Activated CD4-positive, alpha-beta T cell treated with anti-CD3 and anti-CD28 coated beads for 36 hours (primary cell): Measurements from ENCODE around the gene BCKDHA. TPM values are rescaled to one million over a fixed set of nuclear protein-coding genes. Genes with fewer than 3 reads are reported as not detected.

Source experiments
- ATAC-seq: fragments of 200-7000 bp; cut with Tn5 transposase; one replicate; pipeline ENCODE4 v1.10.0; 2021; ENCODE audit warnings: mild to moderate bottlenecking, moderate library complexity
- CTCF ChIA-PET: fragments of 350-600 bp; sonication (Branson Sonifier 250); formaldehyde crosslinking; loops from one replicate; lab custom pipeline; 2021; ENCODE audit warnings: antibody characterized with exemption; lab: Charles Lee
- POLR2A ChIA-PET: fragments of 350-600 bp; sonication (Branson Sonifier 250); formaldehyde crosslinking; loops from one replicate; lab custom pipeline; 2021; ENCODE audit warnings: antibody characterized with exemption, inconsistent platforms; lab: Charles Lee
- DNase-seq: peaks from one replicate; pipeline ENCODE4 v3.0.0-alpha.2; 2020
- H3K27ac Mint-ChIP-seq: one replicate; pipeline ENCODE4 v1.8.0; 2021; ENCODE audit warnings: mixed read lengths
- H3K27me3 Mint-ChIP-seq: one replicate; pipeline ENCODE4 v1.8.0; 2021; ENCODE audit warnings: mixed read lengths
- H3K36me3 Mint-ChIP-seq: one replicate; pipeline ENCODE4 v1.8.0; 2021; ENCODE audit warnings: low read depth, mixed read lengths
- H3K4me1 Mint-ChIP-seq: one replicate; pipeline ENCODE4 v1.8.0; 2021; ENCODE audit warnings: mixed read lengths
- H3K4me3 Mint-ChIP-seq: one replicate; pipeline ENCODE4 v1.8.0; 2021; ENCODE audit warnings: mild to moderate bottlenecking, moderate library complexity, mixed read lengths
- H3K9me3 Mint-ChIP-seq: one replicate; pipeline ENCODE4 v1.8.0; 2021; ENCODE audit warnings: low read depth, mixed read lengths
- intact Hi-C, 2 experiments: fragments of 100-400 bp; cut with DNase I in 1 of 2; cut with micrococcal nuclease in 1 of 2; formaldehyde crosslinking; loops; one replicate each; pipeline versions ENCODE4 v1.14.2 to v1.15.1; 2022 to 2024; cut with DNase I, micrococcal nuclease
- total RNA-seq, 2 experiments: library from RNA; stranded (reverse); gene quantifications; one replicate each; pipeline ENCODE4 v1.2.3, GENCODE V29; 2021

The BCKDHA gene
- total RNA-seq, result 10 to 100 TPM; 14.5 to 25.4 TPM

DNA sequence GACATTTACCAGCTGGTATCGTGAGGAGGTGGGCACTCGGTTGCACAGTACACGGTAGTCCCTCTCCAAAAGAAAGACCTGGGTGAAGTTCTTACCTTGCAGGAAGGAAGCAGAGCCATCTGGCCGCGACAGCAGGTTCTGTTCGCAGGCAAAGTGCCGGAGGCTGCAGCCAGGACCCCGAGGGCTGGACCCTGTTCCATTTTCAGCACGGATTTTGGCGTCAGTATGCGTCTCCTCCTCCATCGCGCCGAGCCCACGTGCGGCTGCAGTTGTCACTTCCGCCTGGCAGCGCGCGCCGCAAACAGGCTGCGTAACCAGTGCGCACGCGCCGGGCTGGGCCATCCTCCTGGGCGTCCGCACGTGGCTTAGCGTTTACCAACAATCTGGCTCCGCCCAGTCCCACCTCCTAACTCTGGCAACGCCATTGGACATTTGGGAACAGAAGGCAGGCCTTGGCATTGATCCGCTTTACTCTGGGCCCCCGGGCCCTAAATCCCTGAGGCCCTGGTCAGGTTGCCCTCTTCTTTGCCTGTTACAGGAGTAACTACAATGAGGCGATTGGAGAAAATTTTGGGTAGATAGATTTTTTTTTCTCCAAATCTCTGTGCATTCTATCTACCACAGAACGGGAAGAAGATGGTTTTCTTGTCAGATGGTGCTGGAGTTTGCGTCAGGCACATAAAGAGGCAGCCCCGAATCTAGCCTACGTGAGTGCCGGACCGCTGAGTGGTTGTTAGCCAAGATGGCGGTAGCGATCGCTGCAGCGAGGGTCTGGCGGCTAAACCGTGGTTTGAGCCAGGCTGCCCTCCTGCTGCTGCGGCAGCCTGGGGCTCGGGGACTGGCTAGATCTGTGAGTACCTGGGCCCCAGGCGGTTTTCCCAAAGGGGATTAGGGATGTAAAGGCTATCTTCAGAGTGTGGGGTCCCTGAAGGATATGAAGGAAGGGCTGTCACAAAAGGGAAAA, at the start of gene BCKDHA, which contains the start of gene EXOSC5:
Gene BCKDHA (plus strand): TSS at position 733 of the 964 bp plus-strand sequence. CDS start 10 bp downstream, at position 743.
Gene EXOSC5 (minus strand): TSS at position 274 of the 964 bp plus-strand sequence. CDS start 31 bp downstream, at position 243.
- CTCF ChIA-PET, result interaction anchor here (1.5 kb wide), 1 partner anchor 43 kb away, joined by 4 read pairs; the partner anchor contains the start of gene DMAC2
- POLR2A ChIA-PET, result no interaction called here

DNA sequence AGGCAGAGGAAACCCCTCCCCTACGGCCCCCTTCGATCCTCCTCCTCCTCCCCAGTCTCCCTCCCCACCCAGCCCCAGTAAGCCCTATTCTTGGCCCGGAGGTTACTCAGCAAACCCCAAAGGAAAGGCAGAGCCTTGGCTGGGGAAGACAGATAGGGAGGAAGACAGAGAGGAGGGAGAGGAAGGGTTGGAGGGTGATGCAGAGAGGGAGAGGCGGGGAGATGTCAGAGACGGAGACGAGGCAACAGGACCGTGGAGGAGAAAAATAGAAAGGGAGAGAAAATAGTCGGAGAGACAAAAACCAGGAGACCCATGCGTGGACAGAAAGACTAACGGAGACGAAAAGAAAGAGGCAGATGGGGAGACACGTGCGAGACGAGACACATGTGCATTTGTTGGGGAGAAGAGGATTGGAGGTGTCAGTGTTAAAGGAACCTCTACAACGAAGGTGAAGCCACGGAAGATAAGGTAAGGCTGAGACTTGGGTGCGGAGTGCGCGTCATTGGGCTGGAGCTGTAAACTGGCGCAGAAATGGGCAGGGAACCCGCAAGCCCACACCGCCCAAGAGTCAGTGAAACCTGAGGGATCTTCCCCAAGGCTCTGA, 46.8 kb upstream of the BCKDHA start:
- Mint-ChIP-seq H3K27me3 (no peaks in the 10 kb centered on the region), H3K27ac (peak overlapping the region; percentile 85), H3K4me3 (peak overlapping the region; percentile 96), H3K36me3 (peaks cover 38% of the 10 kb centered on the region), H3K4me1 (peaks cover 37% of the 10 kb centered on the region), H3K9me3 (no peaks in the 10 kb centered on the region)
- intact Hi-C loops, result loop anchor here (1.0 to 5.0 kb wide), 13 partner anchors 13 to 734 kb away; partner anchors contain the start of genes B9D2 (in 2 of the 2), CCDC97 (in 2 of the 2), ARHGEF1 (in 1 of the 2) and BCKDHA (in 1 of the 2)
- ChIA-PET CTCF (interaction anchor here (0.5 to 3.3 kb wide), 8 partner anchors 9 to 223 kb away, joined by 3 to 19 read pairs (median 5); partner anchors contain the start of genes B9D2, CCDC97, DMAC2 and HNRNPUL1), POLR2A (interaction anchor here (0.6 to 3.0 kb wide), 4 partner anchors 13 to 201 kb away, joined by 3 to 20 read pairs (median 12); partner anchors contain the start of genes B9D2 and HNRNPUL1)
- ATAC-seq, result peak; percentile 5
- DNase-seq, result no peak

More for the DNA sequence above, at the start of gene BCKDHA, which contains the start of gene EXOSC5:
- no peaks in the 10 kb centered on the region for H3K9me3 Mint-ChIP-seq
- ATAC-seq, result peak; percentile 100
- peaks cover 8% of the 10 kb centered on the region for H3K36me3 Mint-ChIP-seq
- DNase-seq, result peak; percentile 99
- intact Hi-C loops, result loop anchor here (1.0 to 5.0 kb wide), 16 partner anchors 33 to 1110 kb away; partner anchors contain the start of genes B9D2 (in 2 of the 2), DMAC2 (in 2 of the 2), HNRNPUL1 (in 2 of the 2) and ACTMAP (in 1 of the 2)
- peaks cover 31% of the 10 kb centered on the region for H3K4me1 Mint-ChIP-seq
- H3K27ac Mint-ChIP-seq, result peak within 1 kb of the TSS; percentile 97
- H3K27me3 Mint-ChIP-seq, result no peaks in the 10 kb centered on the region
- H3K4me3 Mint-ChIP-seq, result peak within 1 kb of the TSS; percentile 97

DNA sequence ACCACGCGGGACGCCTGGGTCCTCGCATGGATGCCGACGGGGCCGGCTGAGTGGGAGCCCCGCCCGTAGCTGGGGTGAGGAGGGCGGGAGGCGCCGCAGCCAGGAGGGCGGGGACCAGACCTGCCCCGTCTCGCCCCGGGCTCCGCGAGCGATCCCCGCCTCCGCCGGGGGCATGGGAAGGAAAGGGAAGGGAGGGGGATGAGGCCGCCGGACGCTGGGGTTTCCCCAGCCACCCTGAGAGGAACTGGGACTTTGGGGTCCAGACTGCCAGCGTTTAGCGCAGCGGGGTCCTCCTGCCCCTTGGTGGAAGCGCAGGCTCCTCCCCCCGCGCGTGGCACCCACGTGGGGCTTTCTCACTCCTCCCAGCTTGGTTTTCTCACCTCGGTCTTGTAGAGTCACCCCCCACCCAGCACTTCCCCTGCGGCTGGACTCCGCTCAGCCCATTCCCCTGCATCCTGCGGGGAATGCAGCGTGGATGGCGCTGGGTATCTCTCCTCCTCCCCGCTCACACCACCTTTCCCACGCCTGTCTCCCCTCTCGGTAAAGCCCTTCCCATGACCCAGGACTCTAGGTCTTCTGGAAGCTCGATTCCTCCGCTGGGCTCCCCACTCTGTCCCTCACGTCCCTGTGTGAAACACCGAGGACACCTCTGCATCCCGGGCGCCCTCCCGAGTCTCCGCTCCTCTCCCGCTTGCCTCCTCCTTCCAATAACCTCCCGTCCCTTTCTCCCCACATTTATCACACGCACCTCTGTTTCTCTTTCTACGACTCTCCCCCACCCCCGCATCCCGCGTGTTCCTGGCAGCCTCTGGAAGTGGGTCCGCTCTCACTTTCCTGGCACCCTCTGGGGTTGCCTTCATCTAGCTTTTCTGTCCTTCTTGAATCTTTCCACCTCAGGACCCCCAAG, 46.0 kb upstream of the BCKDHA start:
- ATAC-seq, result peak; percentile 55
- Mint-ChIP-seq H3K4me3 (peak overlapping the region; percentile 96), H3K36me3 (peaks cover 35% of the 10 kb centered on the region), H3K27ac (peak overlapping the region; percentile 94), H3K4me1 (peaks cover 42% of the 10 kb centered on the region), H3K9me3 (no peaks in the 10 kb centered on the region), H3K27me3 (no peaks in the 10 kb centered on the region)
- POLR2A ChIA-PET, result interaction anchor here (0.6 to 3.0 kb wide), 8 partner anchors 12 to 599 kb away, joined by 3 to 20 read pairs (median 6); partner anchors contain the start of genes B9D2, DMAC2 and HNRNPUL1
- peak; percentile 87 for DNase-seq
- intact Hi-C loops, result loop anchor here (1.0 to 5.0 kb wide), 15 partner anchors 13 to 734 kb away; partner anchors contain the start of genes B9D2 (in 2 of the 2), CCDC97 (in 2 of the 2), ARHGEF1 (in 1 of the 2) and BCKDHA (in 1 of the 2)
- CTCF ChIA-PET, result interaction anchor here (0.5 to 3.3 kb wide), 13 partner anchors 8 to 250 kb away, joined by 3 to 19 read pairs (median 4); partner anchors contain the start of genes B9D2, CCDC97, DMAC2 and HNRNPUL1

DNA sequence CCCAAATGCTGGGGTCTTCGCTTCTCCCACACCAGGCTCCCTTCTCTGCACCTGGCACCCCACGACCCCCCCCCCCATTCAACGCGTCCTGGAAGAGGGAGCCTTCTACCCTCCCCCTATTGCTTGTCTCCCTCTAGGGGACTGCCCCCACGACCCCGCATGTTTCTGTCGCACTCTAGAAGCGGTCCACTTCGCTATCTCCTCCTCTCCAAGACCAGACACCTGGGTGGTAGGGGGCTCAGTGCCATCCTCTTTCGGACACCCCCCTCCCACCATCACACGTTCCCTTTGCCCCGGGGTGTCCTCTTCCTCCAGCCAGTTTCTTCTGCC, 45.4 kb upstream of the BCKDHA start:
- Mint-ChIP-seq H3K27ac (peak overlapping the region; percentile 94), H3K36me3 (peaks cover 35% of the 10 kb centered on the region)
- no peak for ATAC-seq

DNA sequence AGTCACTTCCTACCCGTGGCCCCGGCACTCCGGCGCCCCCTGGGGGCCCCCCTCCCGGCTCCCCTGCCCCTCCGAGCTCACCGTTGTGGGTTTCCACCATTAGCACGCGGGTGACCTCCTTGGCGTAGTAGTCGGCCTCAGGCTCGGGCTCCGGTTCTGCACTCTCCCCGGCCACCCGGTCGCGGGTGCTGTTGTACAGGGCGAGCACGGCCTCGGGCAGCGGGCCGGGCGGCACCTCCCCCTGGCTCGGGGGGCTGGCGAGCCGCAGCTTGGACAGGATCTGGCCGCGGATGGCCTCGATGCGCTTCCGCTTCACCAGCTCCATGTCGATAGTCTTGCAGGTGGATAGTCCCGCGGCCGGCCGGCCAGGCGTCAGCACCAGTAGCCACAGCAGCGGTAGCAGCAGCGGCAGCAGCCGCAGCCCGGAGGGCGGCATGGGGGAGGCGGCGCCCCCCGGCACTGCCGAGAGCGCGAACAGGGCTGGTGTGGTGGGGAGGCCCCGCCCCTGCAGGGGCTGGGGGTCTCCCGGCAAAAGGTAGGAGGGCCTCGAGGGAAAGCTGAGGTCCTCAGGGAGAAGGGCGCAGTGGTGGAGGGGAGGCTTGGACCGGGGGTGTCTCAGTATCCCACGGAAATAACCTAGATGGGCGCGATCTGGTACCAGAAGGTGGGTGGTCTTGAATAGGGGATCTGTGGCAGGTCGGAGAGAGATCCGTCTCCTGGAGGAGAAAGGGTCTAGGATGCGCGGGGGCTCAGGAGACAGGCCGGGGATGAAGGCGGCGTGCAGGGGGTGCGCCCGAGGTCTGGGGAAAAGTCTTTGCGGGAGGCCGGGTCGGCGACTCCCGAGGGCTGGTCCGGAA, 44.8 kb upstream of the BCKDHA start:
- peak overlapping the region; percentile 96 for H3K4me3 Mint-ChIP-seq
- ATAC-seq (peak; percentile 17), DNase-seq (peak; percentile 86)
- intact Hi-C loops, result loop anchor here (1.0 to 5.0 kb wide), 7 partner anchors 89 to 736 kb away; partner anchors contain the start of genes ARHGEF1 (in 1 of the 2), HNRNPUL1 (in 1 of the 2) and RPS19 (in 1 of the 2)
- H3K27ac Mint-ChIP-seq, result peak overlapping the region; percentile 97
- ChIA-PET POLR2A (interaction anchor here (0.6 to 3.0 kb wide), 6 partner anchors 11 to 600 kb away, joined by 3 to 20 read pairs (median 10); partner anchors contain the start of genes B9D2, DMAC2 and HNRNPUL1), CTCF (interaction anchor here (0.6 to 3.3 kb wide), 8 partner anchors 11 to 206 kb away, joined by 3 to 19 read pairs (median 4); partner anchors contain the start of genes B9D2, CCDC97 and DMAC2)
- H3K4me1 Mint-ChIP-seq, result peaks cover 54% of the 10 kb centered on the region
- peaks cover 32% of the 10 kb centered on the region for H3K36me3 Mint-ChIP-seq
- H3K27me3 Mint-ChIP-seq, result no peaks in the 10 kb centered on the region
- no peaks in the 10 kb centered on the region for H3K9me3 Mint-ChIP-seq

More for the DNA sequence above, 45.4 kb upstream of the BCKDHA start:
- H3K4me3 Mint-ChIP-seq, result peak overlapping the region; percentile 96
- POLR2A ChIA-PET, result interaction anchor here (0.6 to 3.0 kb wide), 6 partner anchors 12 to 599 kb away, joined by 3 to 20 read pairs (median 10); partner anchors contain the start of genes B9D2, DMAC2 and HNRNPUL1
- H3K4me1 Mint-ChIP-seq, result peaks cover 48% of the 10 kb centered on the region
- no peaks in the 10 kb centered on the region for H3K27me3 Mint-ChIP-seq
- DNase-seq, result no peak
- CTCF ChIA-PET, result interaction anchor here (0.6 to 3.3 kb wide), 9 partner anchors 11 to 249 kb away, joined by 3 to 19 read pairs (median 5); partner anchors contain the start of genes B9D2, CCDC97, DMAC2 and HNRNPUL1
- intact Hi-C loops, result loop anchor here (2.0 to 5.0 kb wide), 6 partner anchors 147 to 735 kb away; partner anchors contain the start of genes ARHGEF1 (in 1 of the 2) and RPS19 (in 1 of the 2)
- H3K9me3 Mint-ChIP-seq, result no peaks in the 10 kb centered on the region

DNA sequence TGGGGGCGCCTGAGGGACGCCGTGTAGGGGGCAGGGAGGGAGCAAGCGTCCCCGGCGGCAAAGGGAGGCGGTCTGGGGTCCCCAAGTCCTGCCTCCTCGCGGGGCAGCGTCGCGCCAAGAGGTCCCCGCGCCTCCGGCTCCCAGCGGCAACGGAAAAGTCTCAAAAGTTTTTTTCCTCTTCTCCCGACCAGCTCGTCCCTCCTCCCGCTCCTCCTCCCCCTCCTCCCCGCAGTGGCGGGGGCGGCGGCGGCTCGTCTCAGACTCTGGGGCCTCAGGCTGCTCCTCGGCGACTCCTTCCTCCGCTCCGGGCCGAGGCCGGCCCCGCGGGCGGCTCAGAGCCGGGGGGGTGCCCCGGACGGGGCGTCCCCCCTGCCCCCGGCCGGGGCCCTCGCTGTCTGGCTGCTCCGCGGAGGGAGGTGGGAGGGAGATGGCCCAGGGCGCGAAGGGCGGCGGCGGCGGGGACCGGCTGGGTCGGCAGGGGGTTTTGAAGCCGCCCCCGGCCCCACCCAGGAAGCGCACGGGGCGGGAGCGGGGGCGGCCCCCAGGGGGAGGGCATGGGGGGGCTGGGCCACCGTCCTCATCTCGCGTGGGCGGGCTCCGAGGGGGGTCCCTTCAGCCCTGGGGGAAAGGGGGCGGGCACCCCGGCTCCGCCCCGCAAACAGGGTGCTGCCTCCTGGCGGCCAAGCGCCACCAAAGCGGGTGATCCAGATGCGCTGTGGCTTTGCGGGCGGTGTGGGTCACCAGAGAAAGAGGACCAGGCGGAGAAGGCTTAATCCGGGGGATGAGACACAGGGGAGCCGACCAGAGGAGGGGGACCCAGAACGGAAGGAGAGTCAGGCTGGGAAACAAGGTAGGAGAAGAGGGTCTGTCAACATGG, 43.9 kb upstream of the BCKDHA start, which contains the start of gene TGFB1:
Gene TGFB1 (minus strand): TSS at position 457 of the 877 bp plus-strand sequence. CDS start 878 bp downstream, outside the sequence.
- peaks cover 58% of the 10 kb centered on the region for H3K4me1 Mint-ChIP-seq
- H3K4me3 Mint-ChIP-seq, result peak within 1 kb of the TSS; percentile 96
- peak within 1 kb of the TSS; percentile 97 for H3K27ac Mint-ChIP-seq
- peaks cover 27% of the 10 kb centered on the region for H3K36me3 Mint-ChIP-seq
- POLR2A ChIA-PET, result interaction anchor here (2.0 to 3.0 kb wide), 3 partner anchors 10 to 91 kb away, joined by 16 to 20 read pairs (median 17); partner anchors contain the start of genes B9D2 and HNRNPUL1
- intact Hi-C loops, result loop anchor here (1.0 to 5.0 kb wide), 9 partner anchors 10 to 736 kb away; partner anchors contain the start of genes ACTMAP (in 1 of the 2), ARHGEF1 (in 1 of the 2), HNRNPUL1 (in 1 of the 2) and RPS19 (in 1 of the 2)
- CTCF ChIA-PET, result interaction anchor here (0.6 to 2.9 kb wide), 4 partner anchors 10 to 86 kb away, joined by 3 to 24 read pairs (median 11); partner anchors contain the start of genes B9D2 and DMAC2
- peak; percentile 45 for ATAC-seq
- peak; percentile 96 for DNase-seq
- no peaks in the 10 kb centered on the region for H3K9me3 Mint-ChIP-seq
- no peaks in the 10 kb centered on the region for H3K27me3 Mint-ChIP-seq

DNA sequence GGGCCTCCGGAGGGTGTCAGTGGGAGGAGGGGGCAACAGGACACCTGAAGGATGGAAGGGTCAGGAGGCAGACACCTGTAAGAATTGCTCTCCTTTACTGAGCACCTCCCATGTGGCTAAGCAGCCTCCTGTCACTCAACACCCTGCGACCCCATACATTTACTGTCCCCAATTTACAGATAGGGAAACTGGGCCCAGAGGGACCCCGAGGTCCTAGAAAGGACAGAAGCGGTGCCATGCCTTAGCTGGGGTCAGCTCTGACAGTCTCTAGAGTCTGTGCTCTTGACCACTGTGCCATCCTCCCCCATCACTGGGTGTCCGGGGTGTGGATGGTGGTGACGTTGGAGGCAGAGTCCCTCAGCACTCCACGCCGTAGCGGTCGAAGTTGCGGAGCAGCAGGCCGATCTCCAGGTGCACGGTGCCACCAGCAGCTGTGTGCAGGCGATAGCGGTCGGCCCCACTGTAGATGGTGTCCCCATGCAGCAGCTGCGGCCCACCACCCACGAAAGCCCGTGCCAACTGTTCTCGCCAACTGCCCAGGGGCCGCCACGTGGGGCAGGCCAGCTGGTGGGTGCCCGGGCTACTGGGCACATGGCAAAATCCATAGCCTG, 43.2 kb upstream of the BCKDHA start:
- Mint-ChIP-seq H3K27ac (peak overlapping the region; percentile 83), H3K9me3 (no peaks in the 10 kb centered on the region), H3K4me1 (peaks cover 57% of the 10 kb centered on the region), H3K27me3 (no peaks in the 10 kb centered on the region), H3K36me3 (peaks cover 20% of the 10 kb centered on the region), H3K4me3 (peak overlapping the region; percentile 96)
- ATAC-seq, result no peak
- DNase-seq, result no peak
- intact Hi-C loops, result loop anchor here (1.0 to 5.0 kb wide), 6 partner anchors 9 to 737 kb away; partner anchors contain the start of genes ACTMAP (in 1 of the 2), ARHGEF1 (in 1 of the 2), RPS19 (in 1 of the 2) and SNRPA (in 1 of the 2)
- ChIA-PET POLR2A (no interaction called here), CTCF (interaction anchor here (1.2 to 2.9 kb wide), 2 partner anchors 10 to 214 kb away, joined by 4 to 24 read pairs; partner anchors contain the start of gene B9D2)
